Measurements from ENCODE around the gene NRAS.
A peak's percentile ranks its signal among the peaks of the same experiment; 100 is the strongest.

NRAS gene

GRCh38 chr1:114671939-114672275 lies 44.7 kb downstream of the NRAS start:
- no peak for DNase-seq

- no peak for DNase-seq
These were observed 45.3 kb downstream of the NRAS start for GRCh38 chr1:114671011-114671938.

GRCh38 chr1:114670083-114671010 lies 46.2 kb downstream of the NRAS start:
- peak; percentile 86 for DNase-seq

GRCh38 chr1:114669562-114670082 lies 46.9 kb downstream of the NRAS start, which contains the start of gene DENND2C:
TSS of gene DENND2C (minus strand) at chr1:114670049. CDS start at chr1:114625984, 44,065 bp downstream.
- DNase-seq: no peak

- DNase-seq: no peak
These were observed 47.6 kb downstream of the NRAS start for GRCh38 chr1:114668784-114669561.

GRCh38 chr1:114668373-114668772 lies 48.2 kb downstream of the NRAS start:
- no peak for DNase-seq

GRCh38 chr1:114666954-114667353 lies 49.6 kb downstream of the NRAS start:
- no peak for DNase-seq

- DNase-seq: no peak
These were observed 56.3 kb downstream of the NRAS start for GRCh38 chr1:114660238-114660637.

All from activated CD4-positive, alpha-beta T cell treated with anti-CD3 and anti-CD28 coated beads, Interleukin-2, amount 50 U/mL, for 1 hour (primary cell).